HL-60 (cell line): Measurements from ENCODE around the gene TENM3.

Source experiments
- DNase-seq, 2 experiments: peaks; one replicate each; pipeline ENCODE4 v3.0.0-alpha.2; 2010 to 2020; ENCODE audit warnings: low read depth in 1 of 2, low spot score in 1 of 2
- H3K27ac ChIP-seq: fragments of 250-450 bp; sonication (Bioruptor Pico); replicated peaks from 2 replicates; pipeline ENCODE4 v1.5.1; 2020; ENCODE audit warnings: mild to moderate bottlenecking, moderate library complexity
- H3K27me3 ChIP-seq: fragments of 250-450 bp; sonication (Bioruptor Pico); 2 replicates; pipeline ENCODE4 v1.5.1; 2021; ENCODE audit warnings: mild to moderate bottlenecking, moderate library complexity; ENCODE audit not compliant: insufficient read depth, poor library complexity, severe bottlenecking
- H3K4me3 ChIP-seq: replicated peaks from 2 replicates; pipeline ENCODE4 v1.5.1; 2011; ENCODE audit warnings: mild to moderate bottlenecking, control low read depth, low read length; ENCODE audit not compliant: insufficient read depth
- GABPA ChIP-seq: IDR thresholded peaks from 2 replicates; pipeline ENCODE4 v1.6.1; 2012; ENCODE audit warnings: low read depth
- POLR2AphosphoS5 ChIP-seq: IDR thresholded peaks from 2 replicates; pipeline ENCODE4 v1.6.1; 2012; ENCODE audit warnings: low read depth
- SPI1 ChIP-seq: IDR thresholded peaks from 2 replicates; pipeline ENCODE4 v1.6.1; 2012; ENCODE audit warnings: low read depth, mild to moderate bottlenecking, borderline replicate concordance
- TF ChIP-seq, protein P1 (sequence below): IDR thresholded peaks from one replicate; pipeline ENCODE4 v1.5.1; 2011; ENCODE audit warnings: low read length, control low read depth, inconsistent platforms; ENCODE audit not compliant: insufficient read depth
- TF ChIP-seq, protein P2 (sequence below): IDR thresholded peaks from 2 replicates; pipeline ENCODE4 v1.6.1; 2012; ENCODE audit warnings: low read depth; ENCODE audit not compliant: insufficient replicate concordance

Gene TENM3

DNA sequence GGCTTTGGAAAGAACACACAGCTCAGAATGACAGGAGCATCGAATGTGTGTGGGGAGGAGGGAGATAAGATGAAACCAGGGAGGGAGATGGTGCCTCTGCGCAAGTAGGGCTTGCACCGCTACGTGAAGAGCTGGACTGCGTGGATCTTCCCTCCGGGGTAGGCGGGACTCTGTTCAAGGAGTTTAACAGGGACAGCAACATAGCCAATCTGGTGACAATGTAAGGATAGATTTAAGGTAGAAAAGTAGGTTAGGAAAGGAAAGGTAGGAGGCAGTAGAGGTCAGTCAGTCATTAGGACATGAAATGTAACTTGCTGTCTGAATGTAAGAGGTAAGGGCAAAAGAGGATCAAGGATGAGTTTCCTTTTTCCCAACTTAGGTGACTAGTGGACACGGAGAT, 521.4 kb downstream of the TENM3 start:
- H3K27me3 ChIP-seq, result no peaks in the 10 kb centered on the region
- no peak for TF ChIP-seq POLR2AphosphoS5
- TF ChIP-seq SPI1, result no peak
- TF ChIP-seq, protein P1, sequence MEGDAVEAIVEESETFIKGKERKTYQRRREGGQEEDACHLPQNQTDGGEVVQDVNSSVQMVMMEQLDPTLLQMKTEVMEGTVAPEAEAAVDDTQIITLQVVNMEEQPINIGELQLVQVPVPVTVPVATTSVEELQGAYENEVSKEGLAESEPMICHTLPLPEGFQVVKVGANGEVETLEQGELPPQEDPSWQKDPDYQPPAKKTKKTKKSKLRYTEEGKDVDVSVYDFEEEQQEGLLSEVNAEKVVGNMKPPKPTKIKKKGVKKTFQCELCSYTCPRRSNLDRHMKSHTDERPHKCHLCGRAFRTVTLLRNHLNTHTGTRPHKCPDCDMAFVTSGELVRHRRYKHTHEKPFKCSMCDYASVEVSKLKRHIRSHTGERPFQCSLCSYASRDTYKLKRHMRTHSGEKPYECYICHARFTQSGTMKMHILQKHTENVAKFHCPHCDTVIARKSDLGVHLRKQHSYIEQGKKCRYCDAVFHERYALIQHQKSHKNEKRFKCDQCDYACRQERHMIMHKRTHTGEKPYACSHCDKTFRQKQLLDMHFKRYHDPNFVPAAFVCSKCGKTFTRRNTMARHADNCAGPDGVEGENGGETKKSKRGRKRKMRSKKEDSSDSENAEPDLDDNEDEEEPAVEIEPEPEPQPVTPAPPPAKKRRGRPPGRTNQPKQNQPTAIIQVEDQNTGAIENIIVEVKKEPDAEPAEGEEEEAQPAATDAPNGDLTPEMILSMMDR, result no peak
- TF ChIP-seq GABPA, result no peak
- TF ChIP-seq, protein P2, sequence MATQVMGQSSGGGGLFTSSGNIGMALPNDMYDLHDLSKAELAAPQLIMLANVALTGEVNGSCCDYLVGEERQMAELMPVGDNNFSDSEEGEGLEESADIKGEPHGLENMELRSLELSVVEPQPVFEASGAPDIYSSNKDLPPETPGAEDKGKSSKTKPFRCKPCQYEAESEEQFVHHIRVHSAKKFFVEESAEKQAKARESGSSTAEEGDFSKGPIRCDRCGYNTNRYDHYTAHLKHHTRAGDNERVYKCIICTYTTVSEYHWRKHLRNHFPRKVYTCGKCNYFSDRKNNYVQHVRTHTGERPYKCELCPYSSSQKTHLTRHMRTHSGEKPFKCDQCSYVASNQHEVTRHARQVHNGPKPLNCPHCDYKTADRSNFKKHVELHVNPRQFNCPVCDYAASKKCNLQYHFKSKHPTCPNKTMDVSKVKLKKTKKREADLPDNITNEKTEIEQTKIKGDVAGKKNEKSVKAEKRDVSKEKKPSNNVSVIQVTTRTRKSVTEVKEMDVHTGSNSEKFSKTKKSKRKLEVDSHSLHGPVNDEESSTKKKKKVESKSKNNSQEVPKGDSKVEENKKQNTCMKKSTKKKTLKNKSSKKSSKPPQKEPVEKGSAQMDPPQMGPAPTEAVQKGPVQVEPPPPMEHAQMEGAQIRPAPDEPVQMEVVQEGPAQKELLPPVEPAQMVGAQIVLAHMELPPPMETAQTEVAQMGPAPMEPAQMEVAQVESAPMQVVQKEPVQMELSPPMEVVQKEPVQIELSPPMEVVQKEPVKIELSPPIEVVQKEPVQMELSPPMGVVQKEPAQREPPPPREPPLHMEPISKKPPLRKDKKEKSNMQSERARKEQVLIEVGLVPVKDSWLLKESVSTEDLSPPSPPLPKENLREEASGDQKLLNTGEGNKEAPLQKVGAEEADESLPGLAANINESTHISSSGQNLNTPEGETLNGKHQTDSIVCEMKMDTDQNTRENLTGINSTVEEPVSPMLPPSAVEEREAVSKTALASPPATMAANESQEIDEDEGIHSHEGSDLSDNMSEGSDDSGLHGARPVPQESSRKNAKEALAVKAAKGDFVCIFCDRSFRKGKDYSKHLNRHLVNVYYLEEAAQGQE, result no peak
- no peak for DNase-seq
- no peak overlapping the region for H3K27ac ChIP-seq
- H3K4me3 ChIP-seq, result no peak overlapping the region

DNA sequence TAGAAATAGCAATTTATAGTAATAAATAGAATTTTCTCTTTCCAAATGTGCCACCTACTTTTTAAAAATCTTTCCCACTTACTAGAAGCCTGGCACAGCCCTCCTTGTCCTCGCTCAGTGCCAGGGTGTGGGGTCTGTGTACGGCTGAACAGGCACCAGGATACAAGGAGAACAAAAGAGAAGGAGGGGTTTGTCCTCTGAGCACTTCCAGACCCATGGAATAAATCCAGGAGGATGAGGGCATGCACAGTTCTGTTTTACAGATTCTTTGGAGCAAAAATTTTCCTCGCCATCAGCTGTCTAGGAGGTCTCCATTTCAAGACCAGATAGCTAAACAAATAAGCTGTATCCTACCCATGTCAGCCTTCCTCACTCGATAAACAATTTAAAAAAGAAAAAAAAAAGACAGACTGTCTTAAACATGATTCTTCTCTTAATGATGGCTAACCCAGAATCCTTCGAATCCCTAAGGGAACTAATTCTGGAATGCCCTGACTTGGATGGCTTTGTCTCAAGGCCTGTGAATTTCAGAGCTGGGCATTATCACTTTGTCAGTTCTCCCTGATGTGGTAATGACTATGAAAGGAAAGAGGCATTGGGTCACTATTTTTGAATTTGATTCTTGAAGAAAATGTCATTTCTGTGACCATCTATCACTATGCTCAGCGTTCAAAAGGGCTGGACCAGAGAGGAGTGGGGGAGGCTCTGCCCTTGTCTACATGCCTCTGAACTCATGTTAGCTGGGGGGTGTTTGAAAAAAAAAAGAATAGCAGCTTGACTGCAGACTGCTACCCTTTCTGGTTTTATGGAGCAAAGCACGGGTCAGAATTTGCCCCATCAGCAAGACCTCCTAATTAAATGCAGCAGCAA, 523.0 kb downstream of the TENM3 start:
- no peak for DNase-seq
- Histone ChIP-seq H3K4me3 (no peak overlapping the region), H3K27me3 (no peaks in the 10 kb centered on the region), H3K27ac (no peak overlapping the region)
- TF ChIP-seq, protein P2, result no peak
- no peak for TF ChIP-seq SPI1
- TF ChIP-seq, protein P1, result no peak

DNA sequence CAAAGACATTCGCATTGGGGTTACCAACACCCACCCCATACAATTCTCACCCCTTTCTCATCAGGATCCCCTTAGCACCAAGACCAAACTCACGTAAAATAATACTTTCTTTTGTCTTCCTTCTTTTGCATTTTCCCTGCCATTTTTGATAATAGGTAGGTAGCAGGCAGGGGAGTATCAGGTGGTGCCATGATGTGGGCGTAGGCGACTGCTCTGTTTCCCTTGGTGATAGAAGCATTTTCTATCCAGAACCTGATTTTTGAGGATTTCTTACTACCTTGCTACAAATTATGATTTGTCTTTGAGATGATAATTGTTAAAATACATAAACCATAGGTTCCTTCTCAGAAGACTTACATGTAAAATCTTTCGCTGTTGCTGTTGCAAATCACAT, 523.7 kb downstream of the TENM3 start:
- DNase-seq, result no peak
- Histone ChIP-seq H3K27ac (no peak overlapping the region), H3K4me3 (no peak overlapping the region), H3K27me3 (no peaks in the 10 kb centered on the region)
- TF ChIP-seq SPI1, result no peak

DNA sequence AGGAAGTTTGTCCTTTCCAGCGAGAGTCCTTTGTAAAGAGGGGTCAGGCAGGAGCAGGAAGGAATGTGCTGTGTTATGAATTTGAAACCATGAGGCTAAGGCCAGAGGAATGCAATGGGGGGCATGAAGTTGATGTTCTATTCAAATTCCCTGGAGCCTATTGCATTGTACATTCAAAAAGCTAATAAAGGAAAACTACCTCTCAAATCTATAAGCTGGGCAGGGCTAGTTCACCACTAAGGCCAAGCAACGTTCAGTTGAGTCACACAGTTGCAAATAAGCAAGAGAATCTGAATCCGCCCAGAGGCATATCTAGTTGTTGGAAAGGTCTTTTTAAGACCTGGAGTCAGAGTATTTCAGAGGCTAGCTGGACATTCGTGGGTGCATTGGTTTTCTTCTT, 525.6 kb downstream of the TENM3 start:
- Histone ChIP-seq H3K27me3 (no peaks in the 10 kb centered on the region), H3K4me3 (no peak overlapping the region), H3K27ac (no peak overlapping the region)
- no peak for DNase-seq
- TF ChIP-seq, protein P1, result no peak
- TF ChIP-seq SPI1, result no peak
- TF ChIP-seq POLR2AphosphoS5, result no peak
- no peak for TF ChIP-seq GABPA
- TF ChIP-seq, protein P2, result no peak
